ENCODE data around the gene HRH4.

Gene HRH4

DNA sequence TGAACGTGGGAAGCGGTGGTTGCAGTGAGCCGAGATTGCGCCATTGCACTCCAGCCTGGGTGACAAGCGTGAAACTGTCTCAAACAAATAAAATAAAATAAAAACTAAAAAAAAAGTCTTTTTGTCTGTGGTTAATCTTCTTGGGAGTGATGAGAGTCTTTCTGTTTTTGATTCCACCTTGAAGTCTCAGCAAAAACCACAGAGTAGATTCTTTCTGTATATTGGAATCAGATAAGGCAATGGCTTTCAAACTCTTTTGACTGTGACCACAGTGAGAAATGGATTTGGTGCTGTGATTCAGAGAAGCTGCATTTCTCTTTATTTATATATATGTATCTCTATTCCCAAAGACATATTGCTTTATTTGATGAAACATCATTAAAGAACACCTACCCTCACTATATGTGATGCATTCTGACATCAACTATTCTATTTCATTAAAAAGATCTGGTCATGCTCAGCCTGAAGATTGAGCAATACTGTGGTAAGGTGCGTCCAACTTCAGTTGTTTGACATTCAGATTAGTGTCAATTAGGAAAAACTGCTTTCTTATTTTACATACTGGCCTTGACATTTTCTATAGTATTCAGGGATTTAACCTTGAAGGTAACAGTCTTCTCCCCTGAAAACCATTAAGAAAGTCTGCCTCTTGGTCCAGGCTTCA, 15.6 kb downstream of the HRH4 start:
- no peak for DNase-seq (ENCODE audit: low read depth in 1 of 2, low spot score in 1 of 2)
- Histone ChIP-seq H3K27me3 (ENCODE audit: insufficient read depth, poor library complexity, severe bottlenecking) (no peaks in the 10 kb centered on the region), H3K4me3 (replicated peaks; ENCODE audit: insufficient read depth, low read length) (no peak overlapping the region), H3K27ac (replicated peaks) (no peak overlapping the region)
- TF ChIP-seq, protein P1, sequence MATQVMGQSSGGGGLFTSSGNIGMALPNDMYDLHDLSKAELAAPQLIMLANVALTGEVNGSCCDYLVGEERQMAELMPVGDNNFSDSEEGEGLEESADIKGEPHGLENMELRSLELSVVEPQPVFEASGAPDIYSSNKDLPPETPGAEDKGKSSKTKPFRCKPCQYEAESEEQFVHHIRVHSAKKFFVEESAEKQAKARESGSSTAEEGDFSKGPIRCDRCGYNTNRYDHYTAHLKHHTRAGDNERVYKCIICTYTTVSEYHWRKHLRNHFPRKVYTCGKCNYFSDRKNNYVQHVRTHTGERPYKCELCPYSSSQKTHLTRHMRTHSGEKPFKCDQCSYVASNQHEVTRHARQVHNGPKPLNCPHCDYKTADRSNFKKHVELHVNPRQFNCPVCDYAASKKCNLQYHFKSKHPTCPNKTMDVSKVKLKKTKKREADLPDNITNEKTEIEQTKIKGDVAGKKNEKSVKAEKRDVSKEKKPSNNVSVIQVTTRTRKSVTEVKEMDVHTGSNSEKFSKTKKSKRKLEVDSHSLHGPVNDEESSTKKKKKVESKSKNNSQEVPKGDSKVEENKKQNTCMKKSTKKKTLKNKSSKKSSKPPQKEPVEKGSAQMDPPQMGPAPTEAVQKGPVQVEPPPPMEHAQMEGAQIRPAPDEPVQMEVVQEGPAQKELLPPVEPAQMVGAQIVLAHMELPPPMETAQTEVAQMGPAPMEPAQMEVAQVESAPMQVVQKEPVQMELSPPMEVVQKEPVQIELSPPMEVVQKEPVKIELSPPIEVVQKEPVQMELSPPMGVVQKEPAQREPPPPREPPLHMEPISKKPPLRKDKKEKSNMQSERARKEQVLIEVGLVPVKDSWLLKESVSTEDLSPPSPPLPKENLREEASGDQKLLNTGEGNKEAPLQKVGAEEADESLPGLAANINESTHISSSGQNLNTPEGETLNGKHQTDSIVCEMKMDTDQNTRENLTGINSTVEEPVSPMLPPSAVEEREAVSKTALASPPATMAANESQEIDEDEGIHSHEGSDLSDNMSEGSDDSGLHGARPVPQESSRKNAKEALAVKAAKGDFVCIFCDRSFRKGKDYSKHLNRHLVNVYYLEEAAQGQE (IDR thresholded peaks at IDR 0.05; ENCODE audit: insufficient replicate concordance, low read depth): no peak
- TF ChIP-seq, protein P2, sequence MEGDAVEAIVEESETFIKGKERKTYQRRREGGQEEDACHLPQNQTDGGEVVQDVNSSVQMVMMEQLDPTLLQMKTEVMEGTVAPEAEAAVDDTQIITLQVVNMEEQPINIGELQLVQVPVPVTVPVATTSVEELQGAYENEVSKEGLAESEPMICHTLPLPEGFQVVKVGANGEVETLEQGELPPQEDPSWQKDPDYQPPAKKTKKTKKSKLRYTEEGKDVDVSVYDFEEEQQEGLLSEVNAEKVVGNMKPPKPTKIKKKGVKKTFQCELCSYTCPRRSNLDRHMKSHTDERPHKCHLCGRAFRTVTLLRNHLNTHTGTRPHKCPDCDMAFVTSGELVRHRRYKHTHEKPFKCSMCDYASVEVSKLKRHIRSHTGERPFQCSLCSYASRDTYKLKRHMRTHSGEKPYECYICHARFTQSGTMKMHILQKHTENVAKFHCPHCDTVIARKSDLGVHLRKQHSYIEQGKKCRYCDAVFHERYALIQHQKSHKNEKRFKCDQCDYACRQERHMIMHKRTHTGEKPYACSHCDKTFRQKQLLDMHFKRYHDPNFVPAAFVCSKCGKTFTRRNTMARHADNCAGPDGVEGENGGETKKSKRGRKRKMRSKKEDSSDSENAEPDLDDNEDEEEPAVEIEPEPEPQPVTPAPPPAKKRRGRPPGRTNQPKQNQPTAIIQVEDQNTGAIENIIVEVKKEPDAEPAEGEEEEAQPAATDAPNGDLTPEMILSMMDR (IDR thresholded peaks at IDR 0.05; ENCODE audit: insufficient read depth, low read length): no peak
- no peak for TF ChIP-seq GABPA (IDR thresholded peaks at IDR 0.05; ENCODE audit: low read depth)
- no peak for TF ChIP-seq SPI1 (IDR thresholded peaks at IDR 0.05; ENCODE audit: borderline replicate concordance, low read depth)
- TF ChIP-seq POLR2AphosphoS5 (IDR thresholded peaks at IDR 0.05; ENCODE audit: low read depth): no peak

DNA sequence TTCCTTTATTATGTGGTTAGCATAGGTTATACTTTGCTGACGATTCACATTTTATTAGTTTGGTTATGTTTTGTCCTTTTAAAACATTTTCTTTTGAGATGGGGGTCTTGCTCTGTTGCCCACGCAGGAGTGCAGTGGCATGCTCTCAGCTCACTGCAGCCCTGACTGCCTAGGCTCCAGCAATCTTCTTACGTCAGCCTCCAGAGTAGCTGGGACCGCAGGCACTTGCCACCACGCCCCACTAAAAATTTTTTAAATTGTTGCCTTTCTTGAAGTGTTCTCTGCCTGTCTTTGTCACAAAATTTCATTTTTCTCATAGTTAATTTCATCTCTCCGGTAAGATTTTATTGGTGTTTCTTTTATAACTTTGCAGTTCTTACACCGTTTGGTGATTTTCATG, 18.9 kb downstream of the HRH4 start:
- Histone ChIP-seq H3K4me3 (replicated peaks; ENCODE audit: insufficient read depth, low read length) (no peak overlapping the region), H3K27me3 (ENCODE audit: insufficient read depth, poor library complexity, severe bottlenecking) (no peaks in the 10 kb centered on the region), H3K27ac (replicated peaks) (no peak overlapping the region)
- TF ChIP-seq GABPA (IDR thresholded peaks at IDR 0.05; ENCODE audit: low read depth): no peak
- TF ChIP-seq POLR2AphosphoS5 (IDR thresholded peaks at IDR 0.05; ENCODE audit: low read depth): no peak
- TF ChIP-seq SPI1 (IDR thresholded peaks at IDR 0.05; ENCODE audit: borderline replicate concordance, low read depth): no peak
- no peak for DNase-seq (ENCODE audit: low read depth in 1 of 2, low spot score in 1 of 2)

DNA sequence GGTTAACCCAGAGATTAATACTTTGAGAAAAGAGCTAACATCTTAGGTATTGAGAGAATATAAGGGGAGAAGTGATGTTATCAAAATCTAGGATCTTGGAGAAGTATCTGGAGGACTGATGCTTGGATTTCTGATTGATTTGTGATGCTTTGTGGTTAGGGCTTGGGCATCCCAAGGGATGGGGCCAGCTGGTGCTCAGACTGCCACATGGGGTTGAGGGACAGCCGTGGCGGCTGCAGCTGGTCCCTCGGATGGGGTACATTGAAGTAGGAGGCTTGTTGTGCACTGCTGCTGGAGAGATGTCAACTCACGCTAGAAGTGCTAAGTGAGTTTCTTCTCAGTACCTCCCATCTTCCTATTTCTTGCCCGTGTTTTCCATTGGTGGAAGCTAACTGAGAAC, 22.4 kb downstream of the HRH4 start:
- Histone ChIP-seq H3K27ac (replicated peaks) (no peak overlapping the region), H3K4me3 (replicated peaks; ENCODE audit: insufficient read depth, low read length) (no peak overlapping the region), H3K27me3 (ENCODE audit: insufficient read depth, poor library complexity, severe bottlenecking) (no peaks in the 10 kb centered on the region)
- TF ChIP-seq, protein P2 (IDR thresholded peaks at IDR 0.05; ENCODE audit: insufficient read depth, low read length): no peak
- TF ChIP-seq POLR2AphosphoS5 (IDR thresholded peaks at IDR 0.05; ENCODE audit: low read depth): no peak
- TF ChIP-seq GABPA (IDR thresholded peaks at IDR 0.05; ENCODE audit: low read depth): no peak
- TF ChIP-seq SPI1 (IDR thresholded peaks at IDR 0.05; ENCODE audit: borderline replicate concordance, low read depth): no peak
- TF ChIP-seq, protein P1 (IDR thresholded peaks at IDR 0.05; ENCODE audit: insufficient replicate concordance, low read depth): no peak
- no peak for DNase-seq (ENCODE audit: low read depth in 1 of 2, low spot score in 1 of 2)

DNA sequence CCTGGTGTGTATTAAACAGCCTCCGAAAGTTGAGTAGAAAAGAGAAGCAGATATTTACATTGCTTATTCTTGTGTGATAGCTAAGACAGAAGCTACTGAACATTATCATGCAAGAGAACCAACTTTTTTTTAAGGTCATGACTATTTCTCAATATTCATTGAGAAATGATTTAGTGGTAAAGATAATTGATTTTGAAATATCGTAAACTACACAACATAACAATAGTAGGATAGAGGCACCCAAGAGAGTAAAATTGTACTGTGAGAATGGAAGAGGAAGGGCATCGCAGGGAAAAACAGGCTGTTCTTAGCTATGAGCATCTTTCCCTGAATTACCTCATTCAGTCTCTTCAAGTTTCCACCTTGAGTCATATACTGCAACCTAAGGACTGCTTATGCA, 25.2 kb downstream of the HRH4 start:
- peak; percentile 22 to 83 for DNase-seq (ENCODE audit: low read depth in 1 of 2, low spot score in 1 of 2)
- peak overlapping the region; percentile 54 for H3K27ac ChIP-seq (replicated peaks)
- no peak for TF ChIP-seq GABPA (IDR thresholded peaks at IDR 0.05; ENCODE audit: low read depth)
- TF ChIP-seq SPI1 (IDR thresholded peaks at IDR 0.05; ENCODE audit: borderline replicate concordance, low read depth): no peak
- TF ChIP-seq, protein P1 (IDR thresholded peaks at IDR 0.05; ENCODE audit: insufficient replicate concordance, low read depth): no peak
- TF ChIP-seq, protein P2 (IDR thresholded peaks at IDR 0.05; ENCODE audit: insufficient read depth, low read length): no peak
- no peak for TF ChIP-seq POLR2AphosphoS5 (IDR thresholded peaks at IDR 0.05; ENCODE audit: low read depth)
- no peaks in the 10 kb centered on the region for H3K27me3 ChIP-seq (ENCODE audit: insufficient read depth, poor library complexity, severe bottlenecking)
- no peak overlapping the region for H3K4me3 ChIP-seq (replicated peaks; ENCODE audit: insufficient read depth, low read length)

Measured in HL-60 (cell line).